CD14-positive monocyte (primary cell): ENCODE results near the gene TNIP2. TPM values are rescaled to one million over a fixed set of nuclear protein-coding genes. Genes with fewer than 3 reads are reported as not detected.

Source experiments
- DNase-seq, 3 donors: peaks; one replicate each; pipeline ENCODE4 v3.0.0-alpha.2; 2011 to 2022
- H2AFZ ChIP-seq: 2 replicates; pipeline ENCODE4 v1.6.0; 2012; ENCODE audit warnings: mild to moderate bottlenecking, low read depth, low read length, inconsistent platforms; ENCODE audit not compliant: insufficient read depth, poor library complexity, severe bottlenecking
- H3K27ac ChIP-seq, 2 donors: 1 replicate in 1 of 2; 2 replicates in 1 of 2; pipeline ENCODE4 v1.5.1; 2012 to 2013; ENCODE audit warnings: low read length in 2 of 2, control low read depth in 1 of 2, inconsistent platforms in 1 of 2, low read depth in 1 of 2, mild to moderate bottlenecking in 1 of 2
- H3K27me3 ChIP-seq, 2 donors: one replicate each; pipeline versions ENCODE4 v1.6.0 to v1.6.1; 2011 to 2013; ENCODE audit warnings: low read length in 2 of 2; ENCODE audit not compliant: control insufficient read depth in 2 of 2, insufficient read depth in 2 of 2
- H3K36me3 ChIP-seq, 2 donors: replicated peaks in 1 of 2; 1 replicate in 1 of 2; 2 replicates in 1 of 2; pipeline versions ENCODE4 v1.5.1 to v1.6.1; 2012 to 2013; ENCODE audit warnings: low read length in 2 of 2, control low read depth in 1 of 2, inconsistent platforms in 1 of 2, mild to moderate bottlenecking in 1 of 2; ENCODE audit not compliant: insufficient read depth in 2 of 2, control insufficient read depth in 1 of 2
- H3K4me1 ChIP-seq, 2 donors: 1 replicate in 1 of 2; 2 replicates in 1 of 2; pipeline versions ENCODE4 v1.5.1 to v1.6.1; 2012 to 2013; ENCODE audit warnings: low read length in 2 of 2, control low read depth in 1 of 2, inconsistent platforms in 1 of 2, mild to moderate bottlenecking in 1 of 2, moderate library complexity in 1 of 2; ENCODE audit not compliant: insufficient read depth in 2 of 2, control insufficient read depth in 1 of 2
- H3K4me2 ChIP-seq: replicated peaks from 2 replicates; pipeline ENCODE3; 2012; ENCODE audit warnings: low read length, moderate library complexity, mild to moderate bottlenecking; ENCODE audit not compliant: poor library complexity, severe bottlenecking; ENCODE audit errors: extremely low read depth
- H3K4me3 ChIP-seq, 3 experiments: fragments of 200-600 bp in 1 of 3; sonication (generic) in 1 of 3; replicated peaks in 1 of 3; 1 replicate in 2 of 3; 2 replicates in 1 of 3; pipeline ENCODE4 v1.5.1; 2011 to 2013; ENCODE audit warnings: low read length in 3 of 3, mild to moderate bottlenecking in 3 of 3, control low read depth in 2 of 3, low read depth in 2 of 3, inconsistent platforms in 1 of 3, moderate library complexity in 1 of 3
- H3K79me2 ChIP-seq: 2 replicates; pipeline ENCODE4 v1.6.0; 2012; ENCODE audit warnings: mild to moderate bottlenecking, control low read depth, inconsistent platforms, low read length, moderate library complexity; ENCODE audit not compliant: insufficient read depth
- H3K9ac ChIP-seq: 2 replicates; pipeline ENCODE4 v1.6.0; 2017; ENCODE audit warnings: low read length, mild to moderate bottlenecking; ENCODE audit not compliant: insufficient read depth, poor library complexity, severe bottlenecking
- H3K9me3 ChIP-seq, 2 donors: replicated peaks in 1 of 2; 1 replicate in 1 of 2; 2 replicates in 1 of 2; pipeline versions ENCODE4 v1.5.1 to v1.6.1; 2012 to 2013; ENCODE audit warnings: low read length in 2 of 2, control low read depth in 1 of 2; ENCODE audit not compliant: control insufficient read depth in 1 of 2, insufficient read depth in 1 of 2
- H4K20me1 ChIP-seq: 2 replicates; pipeline ENCODE4 v1.6.0; 2012; ENCODE audit warnings: mild to moderate bottlenecking, low read length, control low read depth, moderate library complexity; ENCODE audit not compliant: insufficient read depth
- H3K27ac Mint-ChIP-seq, 7 donors: one replicate each; pipeline ENCODE4 v1.8.0; 2020; ENCODE audit warnings: mild to moderate bottlenecking in 7 of 7, mixed read lengths in 7 of 7, moderate library complexity in 6 of 7, inconsistent platforms in 2 of 7
- H3K27me3 Mint-ChIP-seq, 3 donors: one replicate each; pipeline ENCODE4 v1.8.0; 2021 to 2022; ENCODE audit warnings: low read depth in 3 of 3, mild to moderate bottlenecking in 3 of 3, mixed read lengths in 3 of 3, moderate library complexity in 3 of 3, inconsistent platforms in 1 of 3
- H3K36me3 Mint-ChIP-seq, 2 donors: one replicate each; pipeline ENCODE4 v1.8.0; 2020; ENCODE audit warnings: mixed read lengths in 2 of 2, inconsistent platforms in 1 of 2, mild to moderate bottlenecking in 1 of 2
- H3K4me1 Mint-ChIP-seq: one replicate; pipeline ENCODE4 v1.8.0; 2020; ENCODE audit warnings: mild to moderate bottlenecking, mixed read lengths
- H3K4me3 Mint-ChIP-seq, 2 donors: one replicate each; pipeline ENCODE4 v1.8.0; 2020; ENCODE audit warnings: mild to moderate bottlenecking in 2 of 2, mixed read lengths in 2 of 2, moderate library complexity in 1 of 2
- H3K9me3 Mint-ChIP-seq, 7 donors: one replicate each; pipeline ENCODE4 v1.8.0; 2020 to 2022; ENCODE audit warnings: mixed read lengths in 7 of 7, mild to moderate bottlenecking in 6 of 7, moderate library complexity in 6 of 7, inconsistent platforms in 2 of 7
- CTCF ChIP-seq: fragments of 200-600 bp; IDR thresholded peaks from one replicate; pipeline ENCODE4 v1.8.0; 2022; ENCODE audit warnings: antibody characterized with exemption, mild to moderate bottlenecking
- WGBS: methylation state at CpG from one replicate; pipeline ENCODE4 v1.1.5; 2013; ENCODE audit warnings: missing lambda C conversion rate; ENCODE audit not compliant: insufficient coverage; 5-methylcytosine and 5-hydroxymethylcytosine counted together
- intact Hi-C, 2 donors: fragments of 100-400 bp; cut with micrococcal nuclease; formaldehyde crosslinking; loops; one replicate each; pipeline versions ENCODE4 v1.15.0 to v1.15.1; 2023
- polyA plus RNA-seq, 3 donors: library from polyadenylated mRNA; depleted of rRNA in 1 of 3; unstranded in 2 of 3; stranded (reverse) in 1 of 3; fragments of 300-500 nt in 2 of 3; fragments of >200 nt in 1 of 3; fragmentation: Illumina TruSeq in 2 of 3; gene quantifications; 1 replicate in 2 of 3; 2 replicates in 1 of 3; pipeline ENCODE4 v1.2.3, GENCODE V29; 2012 to 2021

Gene TNIP2
- polyA plus RNA-seq, 3 donors: 27.6 to 75.7 (median 28.2) TPM

- Histone ChIP-seq H3K9ac (peak overlapping the region; percentile 79), H3K36me3 (no peaks in the 10 kb centered on the region), H3K4me2 (peak overlapping the region; percentile 4), H3K27me3 (no peaks in the 10 kb centered on the region), H3K4me1 (peaks cover 69 to 70% of the 10 kb centered on the region in 2 donors), H4K20me1 (no peaks in the 10 kb centered on the region), H2AFZ (no peak overlapping the region), H3K79me2 (peaks cover 12% of the 10 kb centered on the region), H3K9me3 (peaks cover 0 to 2% of the 10 kb centered on the region in 2 donors), H3K27ac (peak overlapping the region; percentile 91 to 97), H3K4me3 (peak overlapping the region in 1 of 3 experiments; percentile 30)
- Mint-ChIP-seq H3K4me1 (peaks cover 65% of the 10 kb centered on the region), H3K4me3 (peak overlapping the region in 1 of 2 donors; percentile 75), H3K9me3 (peaks cover 0 to 10% (median 5%) of the 10 kb centered on the region in 7 donors), H3K36me3 (peaks cover 0 to 11% of the 10 kb centered on the region in 2 donors), H3K27ac (peak overlapping the region; percentile 95 to 99 (median 98)), H3K27me3 (peaks cover 0 to 5% (median 2%) of the 10 kb centered on the region in 3 donors)
- no peak for DNase-seq
- TF ChIP-seq CTCF: no peak
- intact Hi-C loops: no loop called here
- WGBS: 54% methylated on average over 4 of the region's 9 CpGs
These were observed 30.7 kb upstream of the TNIP2 start for GRCh38 chr4:2786794-2787229.

GRCh38 chr4:2786152-2786671 lies 30.1 kb upstream of the TNIP2 start:
- Histone ChIP-seq H4K20me1 (no peaks in the 10 kb centered on the region), H3K36me3 (no peaks in the 10 kb centered on the region), H3K4me3 (peak overlapping the region in 1 of 3 experiments; percentile 30), H3K27me3 (no peaks in the 10 kb centered on the region), H2AFZ (no peak overlapping the region), H3K79me2 (peaks cover 12% of the 10 kb centered on the region), H3K4me1 (peaks cover 63 to 64% of the 10 kb centered on the region in 2 donors), H3K4me2 (peak overlapping the region; percentile 8), H3K9me3 (peaks cover 0 to 5% of the 10 kb centered on the region in 2 donors), H3K27ac (peak overlapping the region; percentile 91 to 97), H3K9ac (peak overlapping the region; percentile 79)
- TF ChIP-seq CTCF: no peak
- H3K4me1 Mint-ChIP-seq: peaks cover 59% of the 10 kb centered on the region
- H3K4me3 Mint-ChIP-seq: peak overlapping the region in 1 of 2 donors; percentile 21
- intact Hi-C loops: no loop called here
- DNase-seq: peak in 1 of 3 donors; percentile 73
- WGBS: 81% methylated on average over 4 of the region's 7 CpGs
- H3K36me3 Mint-ChIP-seq: peaks cover 0 to 11% of the 10 kb centered on the region in 2 donors
- H3K27ac Mint-ChIP-seq: peak overlapping the region; percentile 95 to 99 (median 98)
- peaks cover 0 to 11% (median 6%) of the 10 kb centered on the region in 7 donors for H3K9me3 Mint-ChIP-seq
- H3K27me3 Mint-ChIP-seq: peaks cover 0 to 5% (median 3%) of the 10 kb centered on the region in 3 donors
